ENCODE data around the gene HLX.

Gene HLX

DNA sequence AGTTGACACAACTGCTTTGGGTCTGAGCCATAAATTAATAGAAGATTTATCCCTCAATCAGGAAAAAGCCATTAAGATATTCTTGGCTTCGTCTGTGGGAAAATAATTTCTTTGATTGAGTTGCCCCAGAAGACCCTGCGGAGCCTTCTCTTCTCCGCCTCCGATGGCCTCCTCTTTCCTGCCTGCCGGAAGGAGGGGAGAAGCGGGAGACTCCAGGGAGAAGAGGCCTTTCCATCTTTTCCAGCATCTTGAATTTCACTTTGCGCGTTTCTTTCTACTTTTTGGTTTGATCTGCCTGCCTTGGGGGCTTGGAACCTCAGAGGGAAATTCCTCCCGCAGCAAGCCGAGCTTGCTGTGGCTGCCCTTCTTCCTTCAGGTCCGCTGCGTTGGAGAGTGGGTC lies 16.8 kb downstream of the HLX start:
- DNase-seq = no peak

DNA sequence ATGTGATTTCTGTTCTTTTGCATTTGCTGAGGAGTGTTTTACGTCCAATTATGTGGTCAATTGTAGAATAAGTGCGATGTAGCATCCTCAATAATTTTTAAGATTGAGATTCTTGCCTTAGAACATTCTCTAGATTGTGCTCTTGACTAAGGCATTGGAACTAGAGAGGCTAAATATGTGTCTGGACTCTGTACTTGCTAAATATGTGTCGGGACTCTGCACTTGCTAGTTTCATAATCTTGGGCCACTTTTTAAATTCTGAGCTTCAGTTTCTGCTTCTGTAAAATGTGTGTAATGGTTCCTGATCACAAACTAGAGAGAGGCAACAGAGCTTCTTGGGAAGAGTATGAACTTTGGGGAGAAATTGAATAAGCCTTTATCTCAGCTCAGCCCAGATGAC lies 21.6 kb downstream of the HLX start:
- DNase-seq = no peak

DNA sequence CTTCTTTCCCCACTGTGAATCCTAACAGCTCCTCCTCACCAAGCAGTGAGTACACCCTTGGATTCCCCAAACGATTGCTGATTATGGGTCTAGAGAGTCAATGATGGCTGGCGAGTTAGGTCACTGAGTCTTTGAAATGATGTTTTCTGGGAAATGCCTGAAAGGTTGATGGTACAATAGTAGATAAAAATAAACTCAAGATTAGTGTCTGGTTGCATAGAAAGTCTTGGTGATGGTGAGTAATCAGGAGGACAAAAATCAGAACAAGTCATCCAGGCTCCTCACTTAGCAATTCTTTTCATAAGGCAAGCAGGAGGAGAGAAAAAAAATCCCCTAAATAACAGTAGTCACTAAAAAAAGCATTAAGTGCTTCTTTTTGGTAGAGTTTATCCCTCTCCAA lies 22.6 kb downstream of the HLX start:
- no peak for DNase-seq

DNA sequence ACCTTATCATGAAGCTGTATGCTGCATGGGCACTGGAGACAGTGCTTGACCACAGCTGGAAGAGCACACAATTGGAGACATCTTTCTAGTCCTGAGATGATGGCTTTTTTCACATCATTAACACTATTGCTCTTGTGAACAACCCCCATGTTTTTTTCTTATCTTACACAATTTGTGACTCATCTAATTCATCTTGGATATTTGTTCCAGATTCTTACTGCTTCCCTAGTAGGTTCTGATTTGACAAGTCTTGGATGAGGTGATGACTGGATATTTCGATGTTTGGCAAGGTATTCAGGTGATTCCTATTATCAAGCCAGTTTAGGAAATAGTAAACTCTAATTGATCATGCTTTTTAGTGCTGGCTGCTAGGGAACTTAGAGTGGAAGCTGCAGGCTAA lies 23.7 kb downstream of the HLX start:
- no peak for DNase-seq

DNA sequence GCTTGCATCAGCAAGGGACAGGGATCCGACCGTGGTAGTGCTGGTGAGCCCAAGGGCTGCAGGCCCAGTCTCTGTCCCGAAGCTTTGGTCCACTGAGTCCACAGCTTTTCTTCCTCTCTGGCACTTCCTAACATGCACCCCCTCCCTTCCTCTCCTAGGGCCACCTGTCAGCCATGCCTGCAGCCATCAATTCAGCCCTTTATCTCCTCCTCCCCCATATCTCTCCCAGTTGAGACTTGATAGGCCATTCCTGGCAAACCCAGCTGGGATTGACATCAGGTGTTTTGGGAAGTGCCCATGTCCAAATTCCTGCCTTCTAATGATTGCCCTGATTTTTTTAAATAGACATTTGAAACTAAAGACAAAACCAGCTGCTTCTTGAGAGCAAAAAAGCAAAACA lies 25.6 kb downstream of the HLX start:
- DNase-seq = no peak

DNA sequence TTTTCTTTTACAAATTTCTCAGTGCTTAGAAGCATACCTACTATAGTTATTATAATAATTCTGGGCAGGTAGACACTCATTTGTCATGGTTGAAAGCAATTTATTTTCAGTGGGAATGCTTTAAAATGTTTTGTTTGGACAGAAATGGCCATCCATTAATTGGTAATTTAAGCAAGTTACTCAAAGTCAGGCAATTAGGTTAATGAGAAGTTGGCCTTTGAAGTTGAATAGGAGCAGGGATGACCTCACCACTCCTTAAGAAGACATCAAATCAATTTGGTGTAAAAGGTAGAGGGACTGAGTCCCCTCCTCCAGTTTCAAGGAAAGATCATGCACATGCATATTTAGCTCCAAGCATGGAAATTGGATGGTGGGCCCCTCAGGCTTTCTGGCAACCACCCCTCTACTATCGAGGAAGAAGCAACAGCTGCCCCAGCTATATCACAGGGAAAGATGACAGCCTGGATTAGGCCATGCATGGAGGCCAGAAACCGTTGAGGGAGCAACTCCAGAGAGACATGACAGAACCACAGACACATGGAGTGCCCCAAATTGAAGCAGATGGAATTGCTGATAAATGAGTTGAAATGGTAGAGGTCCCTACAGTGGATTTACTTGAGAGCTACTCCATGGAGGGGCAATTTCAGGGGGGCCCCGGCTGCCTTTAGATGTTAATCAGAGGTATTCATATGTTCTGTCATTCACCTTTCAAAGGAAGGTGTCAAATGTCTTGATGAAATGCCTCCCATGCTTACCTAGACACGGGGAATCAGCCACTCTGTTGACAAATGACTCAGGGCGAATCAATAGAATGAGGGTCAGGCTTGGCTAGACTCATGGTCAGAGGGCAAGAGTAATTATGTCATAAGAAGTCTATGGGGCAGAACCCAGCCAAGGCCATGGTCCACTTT lies 26.7 kb downstream of the HLX start:
- DNase-seq = no peak

DNA sequence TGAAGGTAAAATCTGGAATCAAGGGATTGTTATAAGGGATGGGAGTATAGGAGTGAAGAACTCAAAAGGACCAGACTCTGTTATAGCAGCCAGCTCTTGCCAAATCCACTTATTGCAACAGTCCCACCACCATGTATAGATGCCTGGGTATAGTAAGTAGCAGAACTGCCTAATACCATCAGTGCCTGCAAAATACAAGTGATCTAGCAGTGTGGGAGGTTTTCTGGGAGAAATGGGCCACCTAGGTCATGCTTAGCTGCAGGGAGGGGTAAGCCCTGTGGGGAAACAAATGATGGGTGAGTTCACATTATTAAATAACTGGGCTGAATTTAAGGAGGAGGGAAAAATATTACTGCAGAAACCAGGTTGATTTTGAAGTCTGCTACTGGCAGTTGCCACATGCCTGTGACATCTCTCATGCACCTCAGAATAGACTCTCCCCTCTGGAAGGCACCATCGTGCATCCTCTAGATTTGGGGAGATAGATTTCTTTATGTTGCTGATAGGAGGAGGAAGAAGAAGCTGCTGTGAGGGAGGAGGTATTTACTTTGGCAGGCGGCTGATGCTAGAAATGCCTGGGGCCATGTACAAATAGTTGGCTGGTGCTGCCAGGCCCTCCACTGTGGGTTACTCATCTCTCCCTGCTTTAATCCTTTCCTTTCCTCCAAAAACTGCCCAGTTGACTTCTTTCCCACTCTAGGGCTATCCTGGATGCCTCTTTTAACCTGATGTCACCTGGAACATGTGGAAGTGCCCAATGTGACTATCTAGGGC lies 27.5 kb downstream of the HLX start:
- DNase-seq = no peak

DNA sequence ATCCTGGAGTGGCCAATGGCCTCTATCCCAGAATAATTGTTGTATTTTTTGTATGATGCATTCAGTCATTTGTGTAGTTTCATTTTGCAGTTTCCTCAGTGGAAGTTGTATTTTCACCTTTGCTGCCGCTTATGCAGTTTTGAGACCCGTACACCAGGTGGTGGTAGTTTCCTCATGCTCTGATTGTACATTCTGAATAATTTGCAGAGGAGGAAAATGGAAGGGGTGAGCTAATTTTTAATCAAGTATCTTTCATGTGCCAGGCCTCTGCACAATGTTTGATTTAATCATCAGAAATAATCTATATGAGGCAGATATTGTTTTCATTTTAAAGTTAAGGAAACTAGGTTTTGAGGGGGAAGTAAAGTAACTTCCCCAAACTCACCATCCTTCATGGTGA lies 29.5 kb downstream of the HLX start:
- DNase-seq = peak; percentile 18

DNA sequence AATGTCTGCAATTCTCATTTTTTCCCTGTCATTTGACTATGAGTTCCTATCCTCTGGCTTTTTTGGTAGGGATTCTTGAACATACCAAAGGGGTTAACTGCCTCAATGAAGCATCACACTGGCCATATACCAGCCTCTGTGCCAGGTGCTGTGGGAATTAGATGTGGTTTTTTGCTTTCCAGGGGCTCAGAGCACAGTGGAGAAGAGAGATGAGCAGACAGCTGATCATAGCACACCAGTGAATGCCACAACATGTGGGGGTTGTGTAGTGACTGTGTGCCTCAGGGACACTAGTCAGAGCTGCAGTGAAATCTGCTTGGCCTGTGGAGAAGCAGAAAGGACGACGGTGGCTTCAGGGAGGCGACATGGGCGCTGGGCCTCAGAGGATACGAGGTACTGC lies 30.8 kb downstream of the HLX start:
- no peak for DNase-seq

DNA sequence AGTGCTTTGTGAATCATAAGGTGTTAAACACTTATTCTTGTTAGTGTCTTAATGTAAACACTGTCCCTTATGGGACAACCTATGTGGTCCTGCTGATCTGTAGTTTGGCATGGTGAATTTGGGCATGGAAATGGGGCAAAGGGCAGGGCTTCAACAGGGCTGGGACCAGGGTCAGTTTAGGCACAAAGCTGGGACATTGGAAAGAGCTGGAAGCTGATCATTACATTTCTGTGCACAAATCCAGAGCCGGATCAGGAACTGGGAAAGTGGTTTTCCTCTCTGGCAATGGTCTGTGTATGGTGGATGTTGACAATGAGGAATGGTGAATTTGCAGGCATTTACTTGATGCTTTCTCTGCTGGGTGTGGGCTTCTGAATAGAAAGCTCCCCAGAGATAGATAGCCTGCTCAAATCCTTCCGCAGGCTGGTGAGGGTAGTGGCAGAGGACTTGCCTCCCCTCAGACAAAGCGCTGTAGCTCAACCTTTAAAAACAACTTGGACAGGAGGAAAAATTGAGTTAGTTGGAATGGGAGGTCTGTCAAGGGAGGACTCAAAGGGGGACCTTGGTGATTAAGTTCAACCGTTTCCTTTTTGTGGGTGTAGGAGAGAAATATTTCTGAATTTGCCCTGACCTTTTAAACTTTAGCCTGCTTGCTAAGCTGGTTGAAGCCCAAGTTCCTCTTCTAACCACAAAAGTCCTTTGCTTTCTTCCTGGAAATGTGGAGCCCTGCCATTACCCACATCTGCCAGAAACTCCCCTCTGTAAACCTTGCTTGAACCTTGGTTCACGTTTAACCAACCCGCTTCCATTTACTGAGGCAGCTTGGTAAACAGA lies 35.3 kb downstream of the HLX start:
- DNase-seq = peak; percentile 15

DNA sequence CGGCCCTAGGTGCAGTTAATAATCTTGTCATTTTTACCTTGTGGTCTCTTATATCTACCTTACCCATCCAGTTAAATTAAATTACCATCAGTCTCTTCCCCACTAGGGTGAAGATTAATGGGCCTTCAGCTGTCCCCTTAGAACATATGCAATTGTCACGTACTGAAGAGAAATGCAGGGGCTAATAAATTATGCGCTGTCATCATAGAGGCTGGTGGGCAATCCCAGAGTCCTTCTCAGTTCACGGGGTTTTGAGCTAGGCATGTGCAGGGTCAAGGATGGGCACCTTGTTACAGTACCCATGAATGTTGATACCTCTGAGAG lies 35.8 kb downstream of the HLX start:
- DNase-seq = no peak

DNA sequence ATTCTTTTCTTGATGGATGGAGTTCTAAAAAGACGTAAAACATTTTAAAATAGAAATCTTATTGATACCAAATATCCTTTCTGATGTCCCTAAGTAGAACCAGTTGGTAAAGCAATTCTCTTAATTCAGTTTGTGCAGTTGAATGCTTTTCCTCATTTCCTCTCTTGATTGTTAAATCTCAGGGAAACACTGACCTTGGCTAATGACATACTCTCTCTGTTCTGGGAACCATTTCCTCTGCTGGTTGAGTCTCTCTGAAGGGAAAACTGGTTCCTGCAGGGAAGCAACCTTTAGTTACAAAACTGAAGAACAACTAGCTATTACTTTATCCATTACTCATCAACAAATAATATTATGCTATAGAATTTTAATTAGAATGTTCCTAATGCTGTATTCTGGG lies 36.7 kb downstream of the HLX start:
- no peak for DNase-seq

DNA sequence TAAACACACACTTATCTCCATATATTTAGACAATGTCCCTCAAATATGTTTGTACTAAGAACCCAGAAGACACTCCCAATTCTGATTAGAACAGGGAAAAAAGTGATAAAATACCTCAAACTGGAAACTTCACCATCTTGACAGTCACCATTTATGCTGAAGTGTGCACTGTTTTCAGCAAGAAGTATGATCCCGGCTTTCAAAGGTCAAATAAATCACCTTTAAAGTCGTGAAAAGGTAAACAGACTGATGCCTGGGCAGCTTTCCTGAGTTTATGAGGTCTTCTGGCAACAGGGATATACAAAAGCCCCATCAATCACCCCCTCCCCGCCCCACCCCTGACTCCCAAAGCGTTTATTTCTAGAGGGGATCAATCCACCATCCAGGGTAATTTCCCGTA lies 37.9 kb downstream of the HLX start:
- no peak for DNase-seq

DNA sequence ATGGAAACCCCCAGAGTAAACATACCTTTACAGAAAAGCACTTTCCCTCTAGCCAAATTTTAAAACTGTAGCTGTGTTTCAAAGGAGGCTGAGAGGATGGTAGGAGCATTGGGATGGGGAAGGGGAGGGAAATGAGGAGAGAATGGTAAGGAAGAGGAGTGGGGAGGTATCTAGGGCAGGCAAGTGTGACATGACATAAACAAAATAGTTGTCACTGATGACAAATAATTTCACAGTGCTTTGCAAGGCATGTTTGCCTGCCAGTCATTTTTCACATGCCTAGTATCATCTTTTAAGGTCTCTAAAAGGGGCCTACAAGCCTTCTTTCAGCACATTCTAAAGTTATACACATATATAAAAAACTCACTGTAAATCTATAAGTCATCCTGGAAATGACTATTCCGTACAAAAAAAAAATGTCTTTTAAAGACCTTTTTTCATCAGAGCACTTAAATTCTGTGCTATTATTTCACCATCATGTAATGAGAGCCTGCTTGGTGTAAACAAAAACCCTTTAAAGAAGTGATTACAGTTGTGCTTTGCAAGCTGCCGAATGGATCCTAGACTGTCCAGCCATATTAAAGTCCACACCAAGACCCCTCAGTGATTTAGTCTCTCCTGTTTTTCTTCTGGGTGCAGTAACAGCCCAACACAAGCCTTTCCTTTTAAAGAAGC lies 38.4 kb downstream of the HLX start:
- no peak for DNase-seq

DNA sequence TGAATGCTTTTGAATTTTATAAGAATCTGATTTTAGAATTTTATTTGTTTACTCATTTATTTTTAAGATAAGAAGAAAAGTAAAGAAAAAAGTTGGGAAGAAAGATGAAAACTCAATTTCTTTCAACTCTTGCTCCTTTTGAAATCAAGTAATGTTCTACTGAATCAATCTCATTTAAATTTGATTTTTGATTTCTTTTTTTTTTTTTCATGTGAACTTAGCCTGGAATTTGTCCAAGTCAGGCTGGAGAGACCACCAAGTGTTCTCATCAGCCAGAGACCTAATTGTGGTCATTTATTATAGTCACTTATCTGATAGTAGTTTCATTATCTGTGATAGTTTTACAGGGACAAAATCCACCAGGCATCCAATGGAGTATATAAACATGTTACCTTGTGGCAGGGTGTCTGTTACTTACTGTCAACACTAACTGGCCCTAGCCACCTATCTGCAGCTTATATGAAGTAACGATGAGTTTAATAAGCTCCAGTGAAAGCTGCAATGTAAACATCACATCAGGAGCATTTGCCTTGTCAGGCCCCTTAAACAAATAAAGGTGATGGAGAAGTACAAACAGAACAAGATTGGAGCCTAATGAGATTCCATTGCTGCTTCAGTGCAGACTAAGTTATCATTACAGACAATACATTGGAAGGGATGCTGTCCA lies 39.2 kb downstream of the HLX start:
- DNase-seq = no peak

DNA sequence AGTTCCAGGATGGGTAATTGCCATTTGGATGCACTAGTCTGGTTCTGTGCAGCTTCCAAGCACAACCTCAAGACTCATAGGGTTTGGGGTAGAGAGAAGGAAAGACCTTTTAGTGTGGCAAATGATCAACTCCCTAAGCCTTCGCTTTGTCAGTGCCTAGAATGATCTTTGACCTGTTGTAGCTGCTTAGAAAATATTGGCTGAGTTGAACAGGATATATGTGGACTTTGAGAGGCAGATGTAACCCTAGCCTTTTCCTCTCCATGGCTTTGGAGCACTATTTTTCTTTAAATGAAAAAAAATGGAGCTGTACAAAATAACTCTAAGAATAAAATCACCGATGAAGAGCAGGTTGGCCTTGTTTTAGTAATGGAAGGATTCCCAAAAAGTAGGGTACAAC lies 41.7 kb downstream of the HLX start:
- no peak for DNase-seq

DNA sequence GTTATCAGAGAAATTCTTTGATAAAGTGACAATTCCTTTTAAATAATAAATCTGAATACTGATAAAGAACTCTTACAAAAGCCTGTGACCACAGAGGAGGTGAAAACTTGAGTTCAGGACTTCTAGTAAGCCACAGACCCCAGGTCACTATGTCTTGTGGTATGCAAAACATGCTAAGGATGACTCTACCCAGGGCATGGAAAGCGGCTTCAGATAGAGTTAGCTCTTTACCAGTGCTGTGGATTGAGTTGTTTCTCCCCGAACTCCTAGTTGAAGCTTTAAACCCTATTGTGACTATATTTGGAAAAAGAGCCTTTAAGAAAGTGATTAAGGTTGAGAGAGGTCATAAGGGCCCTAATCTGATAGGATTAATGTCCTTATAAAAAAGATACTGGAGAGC lies 42.3 kb downstream of the HLX start:
- DNase-seq = no peak

DNA sequence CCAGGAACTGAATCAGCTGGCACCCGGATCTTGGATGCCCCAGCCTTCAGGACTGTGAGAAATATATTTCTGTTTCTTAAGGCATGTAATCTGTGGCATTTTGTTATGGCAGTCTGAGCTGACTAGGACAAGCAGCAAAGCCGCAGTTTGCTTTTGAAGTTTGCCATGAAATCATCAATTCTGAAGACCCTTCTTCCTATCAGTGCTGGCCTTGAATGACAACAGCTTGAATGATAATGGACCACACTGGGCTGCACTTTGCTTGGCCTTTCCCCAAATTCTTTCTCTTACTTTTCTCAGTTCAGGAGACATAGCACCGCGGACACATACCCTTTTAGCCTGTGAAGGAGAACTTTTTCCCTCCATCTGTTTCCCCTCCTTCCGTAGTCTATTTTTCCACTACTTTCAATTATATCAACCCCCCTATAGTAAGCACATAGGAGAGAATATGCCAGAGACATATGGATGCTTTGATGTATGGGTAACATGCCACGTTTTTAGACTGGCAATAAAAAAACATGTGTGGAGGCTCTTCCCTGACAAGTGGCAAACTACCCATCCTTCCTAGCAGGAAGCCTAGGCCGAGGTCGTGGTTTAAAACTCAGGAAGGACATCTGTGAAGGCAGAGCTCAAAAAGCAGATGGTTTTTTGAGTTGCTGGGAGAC lies 42.9 kb downstream of the HLX start:
- DNase-seq = no peak

DNA sequence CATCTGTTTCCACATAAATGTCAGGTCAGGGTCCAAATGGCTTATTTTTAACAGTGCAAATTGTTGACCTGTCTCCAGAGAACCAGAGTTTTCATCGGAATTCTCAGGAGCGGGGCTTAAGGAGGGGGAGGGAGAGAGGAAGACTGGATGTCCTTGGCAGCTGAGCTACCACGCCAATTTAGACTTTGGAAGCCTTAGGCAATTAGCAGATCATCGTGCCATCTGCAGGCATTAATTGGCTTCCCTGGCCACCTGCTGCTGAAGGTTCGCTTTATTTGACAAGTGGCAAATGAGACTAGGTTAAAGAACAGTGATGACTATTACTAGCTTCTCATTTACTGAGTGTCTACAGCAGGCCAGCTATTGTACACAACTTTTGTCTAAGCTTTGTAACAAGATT lies 43.7 kb downstream of the HLX start:
- DNase-seq = no peak

DNA sequence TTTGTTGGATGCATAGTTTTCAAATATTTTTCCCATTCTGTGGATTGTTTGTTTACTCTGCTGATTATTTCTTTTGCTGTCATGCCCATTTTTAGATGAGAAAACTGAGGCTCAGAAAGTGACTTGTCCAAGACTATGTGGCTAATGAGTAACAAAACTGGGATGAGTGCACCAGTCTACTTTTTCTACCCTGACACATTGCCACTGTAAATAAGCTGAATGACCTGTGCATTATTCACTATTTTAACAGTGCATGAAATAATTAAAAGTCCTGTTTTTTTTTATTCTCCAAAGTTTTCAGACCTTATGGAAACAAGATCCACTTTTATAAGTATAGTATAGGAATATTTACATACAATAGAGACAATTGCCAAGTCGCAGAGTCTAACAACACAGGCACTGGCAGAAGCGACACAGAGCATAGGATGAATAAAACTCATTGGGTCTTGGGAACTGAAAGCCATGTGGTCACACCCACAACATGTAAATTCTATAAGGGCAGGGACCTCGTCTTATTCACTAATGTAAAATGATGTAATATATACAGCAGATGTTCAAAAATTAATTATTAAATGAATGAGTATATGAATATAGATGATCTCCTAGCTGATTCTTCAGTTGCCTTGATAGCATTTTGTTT lies 45.2 kb downstream of the HLX start:
- no peak for DNase-seq

DNA sequence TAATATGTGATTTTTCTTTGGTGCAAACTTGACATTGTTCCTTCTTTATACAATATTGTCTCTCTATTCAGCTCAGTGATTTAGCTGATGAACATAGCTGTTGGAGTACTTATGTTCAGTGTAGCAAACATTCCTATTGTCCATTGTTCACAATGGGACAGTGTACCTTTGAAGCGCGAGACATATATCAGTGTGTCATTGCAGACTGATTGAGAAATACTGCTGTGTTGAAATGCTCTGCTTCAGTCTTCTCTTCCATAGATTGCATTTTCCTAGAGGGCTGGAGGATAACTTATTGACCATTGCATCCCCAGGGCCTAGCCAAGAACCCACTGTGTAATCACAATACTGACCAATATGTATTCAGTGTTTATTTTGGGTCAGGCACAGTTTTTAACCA lies 46.5 kb downstream of the HLX start:
- no peak for DNase-seq

Data from RPMI8226 (cell line).